CD8-positive, alpha-beta memory T cell (primary cell): ENCODE results near the gene MAML2. TPM values are rescaled to one million over a fixed set of nuclear protein-coding genes. Genes with fewer than 3 reads are reported as not detected.
"Not testable (repeated sequence)": the region's sequence is repeated elsewhere in the genome, so short reads cannot be mapped to it uniquely, and the experiment has no call there.

Experiments
- CTCF ChIA-PET: fragments of 350-600 bp; sonication (Branson Sonifier 250); formaldehyde crosslinking; loops from one replicate; lab custom pipeline; 2021; ENCODE audit warnings: antibody characterized with exemption; lab: Charles Lee
- POLR2A ChIA-PET: fragments of 350-600 bp; sonication (Branson Sonifier 250); formaldehyde crosslinking; loops from one replicate; lab custom pipeline; 2021; ENCODE audit warnings: antibody characterized with exemption; lab: Charles Lee
- DNase-seq, 5 donors: peaks; one replicate each; pipeline versions ENCODE4 v3.0.0 to v3.0.0-alpha.2; 2020 to 2022; ENCODE audit warnings: mixed read lengths in 1 of 5
- H3K27ac ChIP-seq: one replicate; pipeline ENCODE4 v1.7.0; 2013; ENCODE audit warnings: low read depth, mild to moderate bottlenecking, low read length, moderate library complexity
- H3K27me3 ChIP-seq: 2 replicates; pipeline ENCODE4 v1.7.0; 2013; ENCODE audit warnings: low read length, mild to moderate bottlenecking; ENCODE audit not compliant: insufficient read depth, poor library complexity, severe bottlenecking
- H3K36me3 ChIP-seq: 2 replicates; pipeline ENCODE4 v1.7.0; 2013; ENCODE audit warnings: mild to moderate bottlenecking, low read length, moderate library complexity; ENCODE audit not compliant: insufficient read depth
- H3K4me1 ChIP-seq: 2 replicates; pipeline ENCODE4 v1.7.0; 2013; ENCODE audit warnings: mild to moderate bottlenecking, low read length, moderate library complexity; ENCODE audit not compliant: insufficient read depth
- H3K4me3 ChIP-seq: 2 replicates; pipeline ENCODE4 v1.7.0; 2013; ENCODE audit warnings: mild to moderate bottlenecking, low read length
- H3K9me3 ChIP-seq: 2 replicates; pipeline ENCODE4 v1.7.0; 2013; ENCODE audit warnings: mild to moderate bottlenecking, low read length
- H3K27ac Mint-ChIP-seq, 8 donors: one replicate each; pipeline ENCODE4 v1.8.0; 2020 to 2021; ENCODE audit warnings: mixed read lengths in 8 of 8, mild to moderate bottlenecking in 6 of 8, inconsistent platforms in 3 of 8, moderate library complexity in 3 of 8
- H3K27me3 Mint-ChIP-seq, 2 donors: one replicate each; pipeline ENCODE4 v1.8.0; 2020 to 2021; ENCODE audit warnings: mixed read lengths in 2 of 2, mild to moderate bottlenecking in 1 of 2, moderate library complexity in 1 of 2
- H3K36me3 Mint-ChIP-seq, 3 donors: one replicate each; pipeline ENCODE4 v1.8.0; 2020 to 2021; ENCODE audit warnings: mixed read lengths in 3 of 3, inconsistent platforms in 1 of 3, mild to moderate bottlenecking in 1 of 3
- H3K4me1 Mint-ChIP-seq, 3 donors: one replicate each; pipeline ENCODE4 v1.8.0; 2020 to 2021; ENCODE audit warnings: mixed read lengths in 3 of 3, inconsistent platforms in 1 of 3, mild to moderate bottlenecking in 1 of 3
- H3K4me3 Mint-ChIP-seq, 7 donors: one replicate each; pipeline ENCODE4 v1.8.0; 2020 to 2021; ENCODE audit warnings: mixed read lengths in 7 of 7, mild to moderate bottlenecking in 6 of 7, moderate library complexity in 4 of 7, inconsistent platforms in 2 of 7
- H3K9me3 Mint-ChIP-seq, 5 donors: one replicate each; pipeline ENCODE4 v1.8.0; 2020 to 2022; ENCODE audit warnings: mixed read lengths in 5 of 5, mild to moderate bottlenecking in 3 of 5, moderate library complexity in 2 of 5, inconsistent platforms in 1 of 5
- polyA plus RNA-seq: library from polyadenylated mRNA; unstranded; fragments of 300-500 nt; fragmentation: Illumina TruSeq; gene quantifications from one replicate; pipeline ENCODE4 v1.2.3, GENCODE V29; 2021
- total RNA-seq, 2 experiments: library from RNA; stranded (reverse); gene quantifications; one replicate each; pipeline ENCODE4 v1.2.3, GENCODE V29; 2021

Gene MAML2
- total and polyA plus RNA-seq, 3 experiments from 2014 or later = 11.1 to 15.9 (median 15.6) TPM

GRCh38 chr11:96290631-96291030 is 52.4 kb downstream of the MAML2 start:
- ChIA-PET CTCF (no interaction called here), POLR2A (no interaction called here)
- no peak overlapping the region for H3K27ac Mint-ChIP-seq
- peaks cover 6 to 10% (median 8%) of the 10 kb centered on the region in 3 donors for H3K36me3 Mint-ChIP-seq
- H3K4me3 ChIP-seq = no peak overlapping the region
- H3K4me1 ChIP-seq = peaks cover 53% of the 10 kb centered on the region
- peaks cover 54 to 75% (median 74%) of the 10 kb centered on the region in 3 donors for H3K4me1 Mint-ChIP-seq
- H3K9me3 Mint-ChIP-seq = peaks cover 0 to 2% (median 0%) of the 10 kb centered on the region in 5 donors
- no peak overlapping the region for H3K4me3 Mint-ChIP-seq
- H3K27me3 Mint-ChIP-seq = no peaks in the 10 kb centered on the region
- H3K36me3 ChIP-seq = no peaks in the 10 kb centered on the region
- no peaks in the 10 kb centered on the region for H3K9me3 ChIP-seq
- no peak overlapping the region for H3K27ac ChIP-seq
- no peaks in the 10 kb centered on the region for H3K27me3 ChIP-seq
- DNase-seq = no peak

DNA sequence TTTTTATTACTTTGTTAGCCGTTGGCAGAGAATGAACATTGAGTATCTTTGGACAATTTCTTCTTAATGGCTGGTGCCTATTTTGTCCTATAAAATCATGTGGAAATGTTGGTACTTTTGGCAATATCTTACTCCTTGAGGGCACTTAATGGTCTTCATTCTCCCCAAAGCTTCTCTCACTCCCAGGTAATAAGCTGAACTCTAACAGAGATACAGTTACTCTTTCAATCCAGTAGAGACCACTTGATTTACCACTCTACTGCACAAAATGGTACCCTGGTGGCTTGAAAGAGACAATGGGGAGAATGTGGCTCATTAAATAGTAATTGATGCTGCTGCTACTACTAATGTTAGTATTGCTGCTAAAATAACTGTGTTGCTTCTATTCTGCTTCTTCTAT is 53.0 kb downstream of the MAML2 start:
- POLR2A ChIA-PET = no interaction called here
- Histone ChIP-seq H3K9me3 (no peaks in the 10 kb centered on the region), H3K27ac (no peak overlapping the region), H3K4me1 (peaks cover 49% of the 10 kb centered on the region), H3K36me3 (no peaks in the 10 kb centered on the region), H3K4me3 (no peak overlapping the region), H3K27me3 (no peaks in the 10 kb centered on the region)
- H3K9me3 Mint-ChIP-seq = peaks cover 0 to 2% (median 0%) of the 10 kb centered on the region in 5 donors
- CTCF ChIA-PET = interaction anchor here (0.6 to 0.7 kb wide), 2 partner anchors 53 to 445 kb away, joined by 3 read pairs; partner anchors contain the start of gene MAML2
- peaks cover 8 to 12% (median 10%) of the 10 kb centered on the region in 3 donors for H3K36me3 Mint-ChIP-seq
- peaks cover 53 to 75% (median 74%) of the 10 kb centered on the region in 3 donors for H3K4me1 Mint-ChIP-seq
- DNase-seq = no peak
- H3K4me3 Mint-ChIP-seq = no peak overlapping the region
- H3K27ac Mint-ChIP-seq = no peak overlapping the region
- no peaks in the 10 kb centered on the region for H3K27me3 Mint-ChIP-seq

DNA sequence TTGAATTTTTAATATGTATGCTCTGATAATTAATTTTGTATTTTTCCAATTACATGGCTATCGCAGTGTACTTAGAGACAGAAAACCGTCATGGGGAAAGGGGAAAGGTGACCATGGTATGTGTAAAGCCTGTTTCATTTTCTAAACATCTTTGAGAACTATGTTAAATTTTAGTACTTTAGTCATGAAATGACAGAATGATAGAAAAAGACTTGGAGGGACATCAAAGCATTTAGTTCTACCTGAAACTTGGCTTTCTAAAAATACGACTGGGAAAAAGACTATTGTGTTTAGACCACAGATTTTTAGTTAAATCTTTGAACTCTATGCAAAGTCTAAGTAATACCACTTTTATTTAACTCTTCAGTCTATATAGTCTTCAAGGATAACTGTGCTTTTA is 54.1 kb downstream of the MAML2 start:
- Histone ChIP-seq H3K36me3 (no peaks in the 10 kb centered on the region), H3K4me1 (peaks cover 47% of the 10 kb centered on the region), H3K27me3 (no peaks in the 10 kb centered on the region), H3K9me3 (no peaks in the 10 kb centered on the region), H3K27ac (no peak overlapping the region), H3K4me3 (no peak overlapping the region)
- Mint-ChIP-seq H3K27ac (no peak overlapping the region), H3K9me3 (peaks cover 0 to 2% (median 0%) of the 10 kb centered on the region in 5 donors), H3K36me3 (peaks cover 8 to 12% (median 10%) of the 10 kb centered on the region in 3 donors), H3K27me3 (no peaks in the 10 kb centered on the region), H3K4me1 (peaks cover 51 to 75% (median 73%) of the 10 kb centered on the region in 3 donors), H3K4me3 (no peak overlapping the region)
- ChIA-PET POLR2A (no interaction called here), CTCF (interaction anchor here (1.2 kb wide), 1 partner anchor 179 kb away, joined by 3 read pairs; no protein-coding TSS in a partner anchor)
- DNase-seq = no peak

- Mint-ChIP-seq H3K27me3 (no peaks in the 10 kb centered on the region), H3K27ac (no peak overlapping the region), H3K4me1 (peaks cover 47 to 75% (median 73%) of the 10 kb centered on the region in 3 donors), H3K4me3 (no peak overlapping the region), H3K36me3 (peaks cover 8 to 12% (median 10%) of the 10 kb centered on the region in 3 donors), H3K9me3 (peaks cover 0 to 2% (median 0%) of the 10 kb centered on the region in 5 donors)
- H3K27me3 ChIP-seq = no peaks in the 10 kb centered on the region
- H3K27ac ChIP-seq = no peak overlapping the region
- peaks cover 45% of the 10 kb centered on the region for H3K4me1 ChIP-seq
- no peak overlapping the region for H3K4me3 ChIP-seq
- no peaks in the 10 kb centered on the region for H3K9me3 ChIP-seq
- ChIA-PET CTCF (interaction anchor here (1.2 kb wide), 3 partner anchors 12 to 178 kb away, joined by 3 to 4 read pairs (median 4); no protein-coding TSS in a partner anchor), POLR2A (no interaction called here)
- DNase-seq = no peak
- no peaks in the 10 kb centered on the region for H3K36me3 ChIP-seq
These were observed 55.1 kb downstream of the MAML2 start for GRCh38 chr11:96287822-96288439.

DNA sequence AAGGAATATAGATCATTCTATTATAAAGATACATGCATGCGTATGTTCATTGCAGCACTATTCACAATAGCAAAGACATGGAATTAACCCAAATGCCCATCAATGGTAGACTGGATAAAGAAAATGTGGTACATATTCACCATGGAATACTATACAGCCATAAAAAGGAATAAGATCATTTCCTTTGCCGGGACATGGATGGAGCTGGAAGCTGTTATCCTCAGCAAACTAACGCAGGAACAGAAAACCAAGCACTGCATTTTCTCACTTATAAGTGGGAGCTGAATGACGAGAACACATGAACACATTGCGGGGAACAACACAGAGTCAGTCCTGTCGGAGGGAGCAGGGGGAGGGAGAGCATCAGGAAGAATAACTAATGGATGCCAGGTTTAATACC is 57.0 kb downstream of the MAML2 start:
- POLR2A ChIA-PET = interaction anchor here (0.6 kb wide), 1 partner anchor 80 kb away, joined by 3 read pairs; no protein-coding TSS in a partner anchor
- Mint-ChIP-seq H3K36me3 (peaks cover 6 to 12% (median 11%) of the 10 kb centered on the region in 3 donors), H3K4me1 (peaks cover 49 to 71% (median 71%) of the 10 kb centered on the region in 3 donors)
- not testable (repeated sequence) for H3K36me3 ChIP-seq, DNase-seq, H3K4me3 Mint-ChIP-seq, H3K27ac ChIP-seq, H3K27me3 ChIP-seq, H3K4me3 ChIP-seq, H3K9me3 ChIP-seq, H3K27ac Mint-ChIP-seq, H3K27me3 Mint-ChIP-seq, H3K9me3 Mint-ChIP-seq
- H3K4me1 ChIP-seq = peaks cover 31% of the 10 kb centered on the region
- CTCF ChIA-PET = interaction anchor here (1.3 to 1.9 kb wide), 3 partner anchors 12 to 57 kb away, joined by 3 to 5 read pairs (median 3); partner anchors contain the start of gene MAML2

DNA sequence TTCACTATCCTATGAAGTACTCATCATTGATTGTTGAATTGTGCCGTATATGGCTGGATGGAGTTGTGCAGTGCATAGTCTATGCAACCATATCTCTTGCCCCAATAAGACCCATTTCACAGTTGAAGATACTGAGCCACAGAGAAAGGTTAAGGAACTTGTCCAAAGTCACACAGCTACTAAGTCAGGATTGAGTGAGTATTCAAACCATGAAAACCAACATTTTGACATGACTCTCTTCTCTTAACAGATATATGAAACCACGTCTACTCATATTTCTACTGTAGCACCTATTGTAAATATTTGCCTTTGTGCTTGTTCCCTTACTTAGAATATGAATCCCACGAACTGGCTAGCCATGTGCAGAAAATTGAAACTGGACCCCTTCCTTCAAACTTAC is 58.1 kb downstream of the MAML2 start:
- no peaks in the 10 kb centered on the region for H3K9me3 ChIP-seq
- no peak overlapping the region for H3K4me3 Mint-ChIP-seq
- H3K27me3 ChIP-seq = no peaks in the 10 kb centered on the region
- peaks cover 54 to 70% (median 70%) of the 10 kb centered on the region in 3 donors for H3K4me1 Mint-ChIP-seq
- H3K4me1 ChIP-seq = peaks cover 36% of the 10 kb centered on the region
- peaks cover 9 to 12% (median 11%) of the 10 kb centered on the region in 3 donors for H3K36me3 Mint-ChIP-seq
- H3K27ac Mint-ChIP-seq = peak overlapping the region in 2 of 8 donors; percentile 4 to 15
- ChIA-PET POLR2A (no interaction called here), CTCF (interaction anchor here (1.9 kb wide), 1 partner anchor 58 kb away, joined by 5 read pairs; the partner anchor contains the start of gene MAML2)
- peaks cover 0 to 2% (median 0%) of the 10 kb centered on the region in 5 donors for H3K9me3 Mint-ChIP-seq
- no peaks in the 10 kb centered on the region for H3K27me3 Mint-ChIP-seq
- no peak for DNase-seq
- no peaks in the 10 kb centered on the region for H3K36me3 ChIP-seq
- no peak overlapping the region for H3K27ac ChIP-seq
- no peak overlapping the region for H3K4me3 ChIP-seq

GRCh38 chr11:96284401-96284800 is 58.6 kb downstream of the MAML2 start:
- H3K4me1 Mint-ChIP-seq = peaks cover 57 to 71% (median 70%) of the 10 kb centered on the region in 3 donors
- H3K4me1 ChIP-seq = peaks cover 40% of the 10 kb centered on the region
- H3K27me3 Mint-ChIP-seq = no peaks in the 10 kb centered on the region
- H3K27me3 ChIP-seq = no peaks in the 10 kb centered on the region
- POLR2A ChIA-PET = no interaction called here
- H3K4me3 ChIP-seq = no peak overlapping the region
- peak overlapping the region in 1 of 8 donors; percentile 3 for H3K27ac Mint-ChIP-seq
- H3K36me3 ChIP-seq = no peaks in the 10 kb centered on the region
- no peaks in the 10 kb centered on the region for H3K9me3 ChIP-seq
- peaks cover 9 to 12% (median 11%) of the 10 kb centered on the region in 3 donors for H3K36me3 Mint-ChIP-seq
- H3K9me3 Mint-ChIP-seq = peaks cover 0 to 2% (median 0%) of the 10 kb centered on the region in 5 donors
- no peak overlapping the region for H3K27ac ChIP-seq
- no peak overlapping the region for H3K4me3 Mint-ChIP-seq
- DNase-seq = no peak
- CTCF ChIA-PET = no interaction called here

DNA sequence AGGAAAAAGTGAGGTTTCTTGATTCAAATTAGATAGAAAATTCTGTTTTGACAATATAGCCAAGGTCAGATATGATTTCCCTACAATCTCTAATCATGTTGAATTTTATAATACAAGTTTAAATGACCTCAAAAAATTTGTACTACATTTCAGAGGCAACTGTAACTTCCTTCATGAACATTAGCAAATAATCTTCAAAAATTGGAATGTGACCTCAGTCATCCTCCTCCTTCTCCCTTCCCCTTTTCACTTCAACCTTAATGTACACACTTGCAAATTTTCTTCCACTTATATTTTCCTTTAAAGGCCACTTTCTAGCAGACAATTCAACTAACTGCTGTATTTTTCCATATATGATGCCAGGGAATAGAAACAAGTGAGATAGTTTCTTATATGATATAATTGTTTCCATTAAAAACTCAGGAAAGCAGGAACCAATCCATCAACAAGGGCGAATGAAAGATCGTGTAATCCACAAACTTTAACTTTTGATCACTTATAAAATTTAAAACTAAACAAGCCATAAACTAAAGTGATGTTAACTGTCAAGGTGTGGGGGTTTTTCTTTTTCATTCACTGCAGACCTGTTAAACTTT is 60.3 kb downstream of the MAML2 start:
- POLR2A ChIA-PET = no interaction called here
- no peak overlapping the region for H3K27ac ChIP-seq
- H3K36me3 Mint-ChIP-seq = peaks cover 11 to 16% (median 12%) of the 10 kb centered on the region in 3 donors

More for the DNA sequence above, 60.3 kb downstream of the MAML2 start:
- H3K4me1 ChIP-seq = peaks cover 50% of the 10 kb centered on the region
- no peak for DNase-seq
- Mint-ChIP-seq H3K4me1 (peaks cover 59 to 75% (median 72%) of the 10 kb centered on the region in 3 donors), H3K9me3 (peaks cover 0 to 2% (median 0%) of the 10 kb centered on the region in 5 donors), H3K27me3 (no peaks in the 10 kb centered on the region), H3K27ac (peak overlapping the region in 2 of 8 donors; percentile 20 to 68), H3K4me3 (no peak overlapping the region)
- no peak overlapping the region for H3K4me3 ChIP-seq
- CTCF ChIA-PET = no interaction called here
- H3K36me3 ChIP-seq = no peaks in the 10 kb centered on the region
- H3K27me3 ChIP-seq = no peaks in the 10 kb centered on the region
- no peaks in the 10 kb centered on the region for H3K9me3 ChIP-seq
